ENCODE measurements around the gene SCARB1.
A peak's percentile ranks its signal among the peaks of the same experiment; 100 is the strongest.

The SCARB1 gene

GRCh38 chr12:124769881-124770512, 93.7 kb downstream of the SCARB1 start:
- no peak for DNase-seq

DNA sequence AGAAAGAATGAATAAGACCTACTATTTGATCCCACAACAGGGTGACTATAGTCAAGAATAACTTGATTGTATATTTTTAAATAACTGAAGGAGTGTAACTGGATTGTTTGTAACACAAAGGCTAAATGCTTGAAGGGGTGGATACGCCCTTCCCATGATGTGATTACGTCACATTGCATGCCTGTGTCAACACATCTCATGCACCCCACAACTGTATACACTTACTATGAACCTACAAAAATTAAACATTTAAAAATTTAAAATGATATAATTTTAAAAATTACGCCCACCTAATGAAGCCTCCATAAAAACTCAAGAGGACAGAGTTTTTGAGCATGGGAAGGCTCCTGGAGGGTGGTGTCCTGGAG, 94.5 kb downstream of the SCARB1 start:
- DNase-seq = no peak

GRCh38 chr12:124768452-124769162, 95.1 kb downstream of the SCARB1 start:
- DNase-seq = no peak

DNA sequence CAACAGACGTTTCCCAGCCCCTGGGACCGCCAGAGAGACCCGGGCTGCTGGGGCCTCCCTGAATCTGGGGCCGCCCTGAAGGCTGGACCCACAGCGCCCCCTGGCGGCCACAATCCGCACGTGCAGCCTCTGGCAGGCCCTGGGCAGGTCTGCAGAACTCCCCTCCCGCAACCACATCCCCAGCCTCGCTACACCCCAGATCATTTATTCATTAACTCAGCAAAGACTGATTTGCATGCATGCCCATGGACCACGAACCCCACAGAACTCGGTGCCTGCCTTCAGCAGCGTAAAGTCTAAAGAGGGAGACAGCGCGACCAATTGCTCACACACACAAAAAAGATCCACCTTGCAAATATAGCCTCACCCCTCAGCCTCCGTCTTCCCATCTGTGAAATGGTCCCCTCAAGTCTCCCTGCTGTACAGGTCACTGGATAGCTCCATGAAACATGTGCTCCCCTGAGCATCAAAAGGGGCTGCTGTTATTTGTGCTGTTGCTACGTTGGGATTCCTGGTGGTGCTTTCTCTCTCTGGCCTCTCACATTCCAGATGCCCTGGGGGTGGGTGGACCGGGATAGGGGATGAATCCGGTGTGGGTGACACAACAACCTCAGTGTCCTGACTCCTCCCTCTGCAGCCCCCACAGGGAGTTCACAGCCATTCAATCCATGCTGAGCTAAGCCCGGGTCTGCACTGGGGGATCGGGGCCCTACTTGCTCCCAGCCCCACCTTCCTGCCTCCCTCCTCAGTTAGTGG, 96.4 kb downstream of the SCARB1 start:
- DNase-seq = peak; percentile 2

DNA sequence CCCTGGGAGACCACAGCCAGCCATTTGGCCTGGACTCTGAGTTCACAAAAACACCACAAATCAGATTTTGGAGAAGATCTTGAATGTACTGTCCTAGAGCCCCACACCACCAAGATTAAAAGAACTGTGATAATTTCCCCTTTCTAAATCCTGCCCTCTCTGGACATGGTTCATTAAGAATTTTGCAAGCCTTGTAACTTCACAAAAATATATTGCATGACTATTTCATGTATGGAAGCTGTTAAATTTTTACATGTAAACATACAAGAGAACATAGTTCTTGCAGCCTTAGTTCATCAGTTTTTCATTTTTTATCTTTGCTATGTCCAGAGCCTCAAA, 97.0 kb downstream of the SCARB1 start:
- DNase-seq = no peak

- no peak for DNase-seq
Observed at GRCh38 chr12:124765581-124766489, 97.8 kb downstream of the SCARB1 start.

GRCh38 chr12:124764870-124765580, 98.6 kb downstream of the SCARB1 start:
- no peak for DNase-seq

DNA sequence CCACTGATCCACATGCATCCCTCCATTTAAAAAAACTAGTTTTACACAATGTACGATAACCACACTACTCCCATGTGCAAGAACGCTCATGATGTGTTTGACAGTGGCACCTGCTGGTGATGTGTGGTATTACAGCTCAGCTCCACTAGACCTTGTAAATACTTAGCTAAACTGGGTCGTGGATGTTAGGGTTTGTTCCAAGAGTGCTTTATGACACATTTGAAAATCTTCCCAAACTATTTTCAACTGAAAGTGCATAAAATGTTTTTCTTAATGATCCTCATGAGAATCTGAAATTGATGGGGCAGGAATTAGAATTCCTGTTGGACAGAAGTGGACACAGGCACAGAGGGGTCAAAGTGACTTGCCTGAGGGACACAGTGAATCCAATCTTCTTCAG, 99.2 kb downstream of the SCARB1 start:
- DNase-seq = no peak

DNA sequence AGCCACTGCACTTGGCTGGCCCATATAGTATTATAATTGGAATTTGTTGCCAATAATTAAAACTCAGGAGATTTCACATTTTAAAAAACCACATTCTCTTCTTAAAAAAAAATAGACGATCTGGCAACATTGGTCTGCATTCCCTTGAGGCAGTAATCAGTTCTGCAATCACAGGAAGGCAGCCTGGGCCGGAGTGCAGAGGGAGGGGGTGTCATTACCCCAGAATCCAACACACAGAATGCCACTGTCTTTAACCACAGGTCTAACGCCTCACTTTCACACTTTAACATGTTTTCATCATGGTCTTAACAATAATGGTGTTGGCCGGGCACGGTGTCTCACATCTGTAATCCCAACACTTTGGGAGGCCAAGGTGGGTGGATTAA, 100.1 kb downstream of the SCARB1 start:
- no peak for DNase-seq

DNA sequence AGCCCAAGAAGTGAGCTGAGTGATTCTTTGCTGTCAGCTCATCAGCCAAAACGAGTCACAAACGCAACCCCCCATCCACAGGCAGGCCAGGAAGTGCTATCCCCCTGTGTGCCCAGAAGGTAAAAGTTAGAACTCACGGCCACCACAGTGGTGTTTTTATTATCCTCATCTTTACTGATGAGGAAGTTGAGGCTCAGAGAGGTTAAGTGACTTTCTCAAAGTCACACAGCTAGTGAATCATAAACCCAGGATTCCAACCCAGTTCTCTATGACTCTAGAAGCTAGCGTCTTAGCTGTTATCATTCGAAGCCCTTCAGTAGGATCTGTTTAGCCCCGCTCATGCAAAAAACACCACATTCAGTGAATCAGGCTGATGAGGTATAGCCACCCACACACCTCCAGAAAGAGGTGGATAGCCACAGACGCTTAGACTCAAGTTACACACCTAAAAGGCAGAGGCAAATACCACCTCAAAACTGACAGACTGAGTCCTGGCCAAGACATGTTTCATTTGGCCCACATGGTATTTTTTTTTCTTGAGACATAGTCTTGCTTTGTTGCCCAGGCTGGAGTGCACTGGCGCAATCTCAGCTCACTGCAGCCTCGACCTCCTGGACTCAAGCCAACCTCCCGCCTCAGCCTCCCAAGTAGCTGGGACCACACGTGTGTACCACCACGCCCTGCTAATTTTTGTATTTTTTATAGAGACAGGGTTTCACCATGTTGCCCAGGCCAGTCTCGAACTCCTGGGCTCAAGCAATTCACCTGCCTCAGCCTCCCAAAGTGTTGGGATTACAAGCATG, 100.7 kb downstream of the SCARB1 start:
- no peak for DNase-seq

DNA sequence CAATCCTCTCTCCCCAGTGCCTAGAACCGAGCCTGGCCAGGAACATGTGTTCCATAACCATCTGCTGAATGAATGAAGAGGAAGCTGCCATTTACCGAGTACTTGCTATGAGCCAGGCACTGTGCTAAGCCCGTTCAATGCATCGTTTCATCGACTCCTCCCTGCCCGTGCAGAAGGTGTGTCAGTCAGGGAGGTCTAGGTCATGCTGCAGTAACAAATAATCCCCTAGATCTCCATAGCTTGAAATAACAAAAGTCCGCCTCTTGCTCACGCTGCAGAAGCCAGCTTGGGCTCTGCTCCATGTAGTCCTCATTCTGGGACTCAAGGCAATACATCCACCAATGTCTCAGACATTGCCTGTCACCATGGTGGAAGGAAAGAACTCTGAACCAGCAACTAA, 101.3 kb downstream of the SCARB1 start:
- DNase-seq = no peak

DNA sequence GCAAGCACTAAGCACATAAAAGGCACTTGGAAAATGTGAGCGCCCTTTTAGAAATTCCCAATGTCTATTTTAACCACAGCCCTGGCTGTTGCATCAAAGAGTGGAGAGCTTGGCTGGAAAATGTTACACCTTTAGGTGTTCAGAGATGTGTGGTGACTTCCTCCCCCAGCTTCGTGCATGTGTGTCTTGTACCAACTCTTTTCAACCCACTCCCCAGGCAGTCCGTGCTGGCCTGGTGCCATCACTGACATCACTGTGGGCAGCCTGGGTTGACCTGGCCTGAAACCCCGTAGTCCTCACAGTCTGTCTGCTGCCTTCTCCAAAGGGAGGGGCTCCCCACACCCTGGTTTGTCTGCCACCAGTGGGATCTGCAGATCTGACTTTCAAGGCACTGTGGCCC, 101.8 kb downstream of the SCARB1 start:
- DNase-seq = no peak

GRCh38 chr12:124761056-124761455, 102.6 kb downstream of the SCARB1 start:
- DNase-seq = no peak

DNA sequence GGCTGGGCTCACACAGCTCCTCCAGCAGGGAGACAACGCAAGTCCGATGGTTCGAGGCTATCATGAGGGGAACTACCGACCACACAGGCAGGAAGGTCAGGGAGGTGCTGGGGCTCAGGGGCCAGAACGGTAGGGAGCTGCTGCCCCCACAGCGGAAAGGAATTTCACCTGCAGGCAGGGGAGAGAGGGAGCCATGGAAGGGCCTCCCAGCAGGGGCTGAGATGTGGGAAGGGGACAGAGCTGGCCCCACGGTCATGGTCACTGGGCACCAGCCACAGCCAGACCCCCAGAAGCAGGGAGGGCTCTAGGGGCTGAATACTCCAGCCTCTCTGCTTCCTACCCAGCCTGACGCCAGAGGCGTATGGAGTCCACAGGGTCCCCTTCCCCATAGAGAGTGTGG, 103.1 kb downstream of the SCARB1 start:
- no peak for DNase-seq

GRCh38 chr12:124759841-124760503, 103.7 kb downstream of the SCARB1 start:
- no peak for DNase-seq

GRCh38 chr12:124758266-124759220, 105.1 kb downstream of the SCARB1 start:
- DNase-seq = peak; percentile 66

GRCh38 chr12:124757329-124757728, 106.3 kb downstream of the SCARB1 start:
- DNase-seq = no peak

- no peak for DNase-seq
Observed at GRCh38 chr12:124756760-124757159, 106.9 kb downstream of the SCARB1 start.

GRCh38 chr12:124756166-124756565, 107.5 kb downstream of the SCARB1 start:
- no peak for DNase-seq

GRCh38 chr12:124755801-124756148, 107.9 kb downstream of the SCARB1 start:
- no peak for DNase-seq

All from NCI-H2081 treated with DMSO at 0.1 percent for 48 hours (cell line).